Esophagus squamous epithelium (tissue), 5 donors: Measurements from ENCODE around the gene SMYD3. TPM values are rescaled to one million over a fixed set of nuclear protein-coding genes. Genes with fewer than 3 reads are reported as not detected.

ENCODE experiments used
- DNase-seq: peaks from one replicate; lab custom pipeline; 2025; lab: John Stamatoyannopoulos, UW
- H3K27ac ChIP-seq, 4 donors: fragments of 200-600 bp; sonication (generic); one replicate each; pipeline ENCODE4 v1.5.1; 2016 to 2019; ENCODE audit warnings: mild to moderate bottlenecking in 1 of 4
- H3K27me3 ChIP-seq, 4 donors: fragments of 200-600 bp; sonication (generic); 1 replicate in 3 of 4; 2 replicates in 1 of 4; pipeline versions ENCODE4 v1.5.1 to v1.6.0; 2017 to 2021; ENCODE audit warnings: antibody characterized with exemption in 1 of 4
- H3K36me3 ChIP-seq, 3 donors: fragments of 200-600 bp; sonication (generic); one replicate each; pipeline ENCODE4 v1.5.1; 2016 to 2019
- H3K4me1 ChIP-seq, 3 donors: fragments of 200-600 bp; sonication (generic); one replicate each; pipeline ENCODE4 v1.5.1; 2017 to 2019
- H3K4me3 ChIP-seq, 4 donors: fragments of 200-600 bp; sonication (generic); 1 replicate in 3 of 4; 2 replicates in 1 of 4; pipeline ENCODE4 v1.5.1; 2016 to 2019; ENCODE audit warnings: mild to moderate bottlenecking in 2 of 4, moderate library complexity in 1 of 4
- H3K9me3 ChIP-seq, 3 donors: fragments of 200-600 bp; sonication (generic); one replicate each; pipeline ENCODE4 v1.5.1; 2016 to 2019
- CTCF ChIP-seq, 6 experiments: fragments of 450-650 bp in 4 of 6; fragments of 200-600 bp in 2 of 6; sonication (generic) in 2 of 6; IDR thresholded peaks; one replicate each; pipeline ENCODE4 v1.5.1; 2016 to 2019; ENCODE audit warnings: antibody characterized with exemption in 6 of 6, mild to moderate bottlenecking in 4 of 6, moderate library complexity in 4 of 6
- POLR2A ChIP-seq, 4 donors: fragments of 450-650 bp; IDR thresholded peaks; one replicate each; pipeline ENCODE4 v1.6.1; 2017; ENCODE audit warnings: antibody characterized with exemption in 4 of 4, mild to moderate bottlenecking in 4 of 4, moderate library complexity in 3 of 4
- WGBS, 2 donors: methylation state at CpG; one replicate each; pipeline ENCODE4 v1.1.5; 2018; 5-methylcytosine and 5-hydroxymethylcytosine counted together
- intact Hi-C: fragments of 100-400 bp; cut with DNase I; formaldehyde crosslinking; loops from one replicate; pipeline ENCODE4 v1.15.0; 2022
- total RNA-seq, 4 donors: library from RNA; depleted of rRNA; stranded (reverse); fragments of >200 nt; gene quantifications; one replicate each; pipeline ENCODE4 v1.1.0, GENCODE V29; 2016
- donor health status: DM: yes; HTN: yes; CAD: no.

SMYD3 gene
- total RNA-seq, 4 donors from 2014 or later = 8.4 to 15.8 (median 11.5) TPM

- intact Hi-C loops = no loop called here
- TF ChIP-seq CTCF (IDR thresholded peaks at IDR 0.05) = no peak
- TF ChIP-seq POLR2A (IDR thresholded peaks at IDR 0.05) = no peak
- H3K9me3 ChIP-seq = no peaks in the 10 kb centered on the region
- H3K4me3 ChIP-seq = no peak overlapping the region
- H3K27me3 ChIP-seq = no peaks in the 10 kb centered on the region
- H3K36me3 ChIP-seq = peaks cover 0 to 10% (median 0%) of the 10 kb centered on the region in 3 donors
- 76% methylated on average over 6 of the region's 6 CpGs for WGBS, 2 donors
- no peaks in the 10 kb centered on the region for H3K4me1 ChIP-seq
- H3K27ac ChIP-seq = no peak overlapping the region
- no peak for DNase-seq
Measured at GRCh38 chr1:245917403-245917802, 589.7 kb downstream of the SMYD3 start.

- Histone ChIP-seq H3K36me3 (peaks cover 0 to 10% (median 0%) of the 10 kb centered on the region in 3 donors), H3K27ac (no peak overlapping the region), H3K4me3 (no peak overlapping the region), H3K27me3 (no peaks in the 10 kb centered on the region), H3K9me3 (no peaks in the 10 kb centered on the region), H3K4me1 (no peaks in the 10 kb centered on the region)
- TF ChIP-seq POLR2A (IDR thresholded peaks at IDR 0.05) (no peak), CTCF (IDR thresholded peaks at IDR 0.05) (no peak)
- 81 to 96% methylated on average over 2 of the region's 2 CpGs for whole genome bisulfite sequencing, 2 donors
- no peak for DNase-seq
- intact Hi-C loops = no loop called here
Measured at GRCh38 chr1:245915841-245916240, 591.2 kb downstream of the SMYD3 start.

GRCh38 chr1:245915406-245915805, 591.7 kb downstream of the SMYD3 start:
- 83 to 91% methylated on average over 5 of the region's 5 CpGs for WGBS, 2 donors
- no peak overlapping the region for H3K27ac ChIP-seq
- no peaks in the 10 kb centered on the region for H3K27me3 ChIP-seq
- no peak for DNase-seq
- no peak for TF ChIP-seq POLR2A (IDR thresholded peaks at IDR 0.05)
- TF ChIP-seq CTCF (IDR thresholded peaks at IDR 0.05) = no peak
- peaks cover 0 to 10% (median 0%) of the 10 kb centered on the region in 3 donors for H3K36me3 ChIP-seq
- H3K9me3 ChIP-seq = no peaks in the 10 kb centered on the region
- intact Hi-C loops = no loop called here
- H3K4me1 ChIP-seq = no peaks in the 10 kb centered on the region
- H3K4me3 ChIP-seq = no peak overlapping the region

- no peaks in the 10 kb centered on the region for H3K27me3 ChIP-seq
- no peak for DNase-seq
- no peaks in the 10 kb centered on the region for H3K9me3 ChIP-seq
- no peak overlapping the region for H3K4me3 ChIP-seq
- H3K36me3 ChIP-seq = no peaks in the 10 kb centered on the region
- no peaks in the 10 kb centered on the region for H3K4me1 ChIP-seq
- intact Hi-C loops = no loop called here
- no peak overlapping the region for H3K27ac ChIP-seq
- TF ChIP-seq CTCF (IDR thresholded peaks at IDR 0.05) (no peak), POLR2A (IDR thresholded peaks at IDR 0.05) (no peak)
Measured at GRCh38 chr1:245908543-245908942, 598.5 kb downstream of the SMYD3 start.

GRCh38 chr1:245906207-245906606, 600.9 kb downstream of the SMYD3 start:
- intact Hi-C loops = no loop called here
- TF ChIP-seq CTCF (IDR thresholded peaks at IDR 0.05) (no peak), POLR2A (IDR thresholded peaks at IDR 0.05) (no peak)
- Histone ChIP-seq H3K27me3 (no peaks in the 10 kb centered on the region), H3K36me3 (no peaks in the 10 kb centered on the region), H3K4me1 (no peaks in the 10 kb centered on the region), H3K9me3 (no peaks in the 10 kb centered on the region), H3K4me3 (no peak overlapping the region), H3K27ac (no peak overlapping the region)
- 80 to 100% methylated on average over 1 of the region's 1 CpG for WGBS, 2 donors
- no peak for DNase-seq
